Measurements from ENCODE around the gene PLEKHO2. TPM values are rescaled to one million over a fixed set of nuclear protein-coding genes. Genes with fewer than 3 reads are reported as not detected.

The PLEKHO2 gene
- total RNA-seq, 4 donors from 2014 or later = 41.5 to 103 (median 51.2) TPM

DNA sequence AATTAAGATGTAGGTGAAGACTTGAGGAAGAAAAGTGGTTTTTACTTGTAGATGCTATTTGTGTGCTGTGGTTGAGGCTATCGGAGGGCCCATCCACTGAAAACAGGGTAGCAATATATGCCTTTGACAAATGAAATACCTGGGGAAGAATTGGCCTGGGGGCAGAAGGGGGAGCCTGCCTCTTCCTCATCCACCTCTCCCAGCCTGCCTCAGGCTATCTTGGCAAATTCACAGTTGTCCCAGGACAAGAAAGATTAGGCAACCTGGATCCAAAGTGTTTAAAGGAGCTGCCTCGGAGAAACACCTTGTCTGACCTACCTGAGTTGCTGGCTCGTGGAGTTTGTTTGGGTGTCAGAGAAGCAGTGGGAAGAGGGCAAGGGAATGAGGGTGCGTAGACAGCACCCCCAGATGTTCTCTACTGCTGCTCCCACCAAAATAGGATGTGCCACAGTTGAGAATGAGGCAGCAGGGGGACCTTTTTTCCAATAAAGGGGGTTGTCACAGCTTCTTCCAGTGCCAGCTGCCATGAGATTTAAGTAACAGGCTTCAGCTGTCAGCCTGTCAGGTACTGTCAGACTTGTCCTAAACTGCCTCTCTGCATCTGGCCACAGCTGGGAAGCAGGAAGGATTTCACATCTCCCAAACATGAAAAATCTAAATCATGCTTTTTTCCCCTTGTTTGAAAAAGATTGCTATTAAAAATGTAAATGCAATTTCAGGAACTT, 9.2 kb downstream of the PLEKHO2 start:
- H3K27me3 ChIP-seq = no peaks in the 10 kb centered on the region
- H3K36me3 ChIP-seq = peaks cover 36 to 78% (median 59%) of the 10 kb centered on the region in 4 donors
- peak overlapping the region; percentile 79 to 98 (median 92) for H3K27ac ChIP-seq (replicated peaks in 1 of 4)
- H3K9me3 ChIP-seq = no peaks in the 10 kb centered on the region
- no peak for DNase-seq (ENCODE audit: extremely low spot score)
- intact Hi-C loops (cut with DNase I) = no loop called here
- TF ChIP-seq EP300 (IDR thresholded peaks at IDR 0.05) (no peak), POLR2A (IDR thresholded peaks at IDR 0.05; ENCODE audit: low read depth) (no peak), POLR2AphosphoS5 (IDR thresholded peaks at IDR 0.05) (no peak)
- TF ChIP-seq, protein P1, sequence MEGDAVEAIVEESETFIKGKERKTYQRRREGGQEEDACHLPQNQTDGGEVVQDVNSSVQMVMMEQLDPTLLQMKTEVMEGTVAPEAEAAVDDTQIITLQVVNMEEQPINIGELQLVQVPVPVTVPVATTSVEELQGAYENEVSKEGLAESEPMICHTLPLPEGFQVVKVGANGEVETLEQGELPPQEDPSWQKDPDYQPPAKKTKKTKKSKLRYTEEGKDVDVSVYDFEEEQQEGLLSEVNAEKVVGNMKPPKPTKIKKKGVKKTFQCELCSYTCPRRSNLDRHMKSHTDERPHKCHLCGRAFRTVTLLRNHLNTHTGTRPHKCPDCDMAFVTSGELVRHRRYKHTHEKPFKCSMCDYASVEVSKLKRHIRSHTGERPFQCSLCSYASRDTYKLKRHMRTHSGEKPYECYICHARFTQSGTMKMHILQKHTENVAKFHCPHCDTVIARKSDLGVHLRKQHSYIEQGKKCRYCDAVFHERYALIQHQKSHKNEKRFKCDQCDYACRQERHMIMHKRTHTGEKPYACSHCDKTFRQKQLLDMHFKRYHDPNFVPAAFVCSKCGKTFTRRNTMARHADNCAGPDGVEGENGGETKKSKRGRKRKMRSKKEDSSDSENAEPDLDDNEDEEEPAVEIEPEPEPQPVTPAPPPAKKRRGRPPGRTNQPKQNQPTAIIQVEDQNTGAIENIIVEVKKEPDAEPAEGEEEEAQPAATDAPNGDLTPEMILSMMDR (IDR thresholded peaks at IDR 0.05) = no peak
- H3K4me3 ChIP-seq = peak overlapping the region in 3 of 4 donors; percentile 7 to 25 (median 16)
- WGBS = 73% methylated on average over 4 of the region's 4 CpGs
- H3K4me1 ChIP-seq = peaks cover 74 to 100% (median 100%) of the 10 kb centered on the region in 4 donors

DNA sequence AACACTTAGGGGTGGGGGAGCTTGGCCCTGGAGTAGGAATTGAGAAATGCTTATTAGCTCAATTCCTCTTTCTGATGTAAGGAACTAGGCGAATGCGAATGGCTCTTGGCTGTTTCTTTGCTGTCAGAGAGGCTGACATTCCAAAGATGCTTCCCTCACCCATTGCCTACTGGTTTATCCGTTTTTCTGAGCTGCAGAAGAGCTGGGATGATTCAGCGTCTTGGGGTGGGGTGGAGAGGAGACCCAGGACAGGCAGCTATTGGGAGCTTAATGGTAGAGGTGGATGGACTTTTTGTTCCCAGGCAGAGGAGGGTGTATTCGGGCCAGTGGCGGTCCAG, 9.8 kb downstream of the PLEKHO2 start:
- Histone ChIP-seq H3K36me3 (peaks cover 36 to 78% (median 59%) of the 10 kb centered on the region in 4 donors), H3K9me3 (no peaks in the 10 kb centered on the region), H3K4me3 (peak overlapping the region; percentile 5 to 44 (median 12)), H3K27me3 (no peaks in the 10 kb centered on the region), H3K4me1 (peaks cover 74 to 100% (median 100%) of the 10 kb centered on the region in 4 donors), H3K27ac (replicated peaks in 1 of 4) (peak overlapping the region; percentile 79 to 98 (median 92))
- no peak for TF ChIP-seq EP300 (IDR thresholded peaks at IDR 0.05)
- no peak for TF ChIP-seq POLR2A (IDR thresholded peaks at IDR 0.05; ENCODE audit: low read depth)
- TF ChIP-seq, protein P1 (IDR thresholded peaks at IDR 0.05) = no peak
- TF ChIP-seq POLR2AphosphoS5 (IDR thresholded peaks at IDR 0.05) = peak; percentile 67 to 86
- no peak for DNase-seq (ENCODE audit: extremely low spot score)
- intact Hi-C loops (cut with DNase I) = no loop called here
- WGBS = 28% methylated on average over 6 of the region's 6 CpGs

GRCh38 chr15:64854041-64854440, 12.3 kb downstream of the PLEKHO2 start:
- TF ChIP-seq POLR2AphosphoS5 (IDR thresholded peaks at IDR 0.05) = peak in 1 of 2 donors; percentile 21
- TF ChIP-seq, protein P1 (IDR thresholded peaks at IDR 0.05) = no peak
- DNase-seq (ENCODE audit: extremely low spot score) = no peak
- intact Hi-C loops (cut with DNase I) = no loop called here
- H3K27me3 ChIP-seq = no peaks in the 10 kb centered on the region
- H3K36me3 ChIP-seq = peaks cover 26 to 67% (median 51%) of the 10 kb centered on the region in 4 donors
- peaks cover 85 to 100% (median 100%) of the 10 kb centered on the region in 4 donors for H3K4me1 ChIP-seq
- 52% methylated on average over 4 of the region's 4 CpGs for WGBS
- H3K9me3 ChIP-seq = no peaks in the 10 kb centered on the region
- no peak overlapping the region for H3K4me3 ChIP-seq
- peak overlapping the region; percentile 79 to 98 (median 92) for H3K27ac ChIP-seq (replicated peaks in 1 of 4)

- 53% methylated on average over 3 of the region's 3 CpGs for WGBS
- intact Hi-C loops (cut with DNase I) = no loop called here
- no peak overlapping the region for H3K4me3 ChIP-seq
- H3K4me1 ChIP-seq = peaks cover 89 to 100% (median 100%) of the 10 kb centered on the region in 4 donors
- no peak for DNase-seq (ENCODE audit: extremely low spot score)
- peak overlapping the region; percentile 79 to 98 (median 92) for H3K27ac ChIP-seq (replicated peaks in 1 of 4)
- TF ChIP-seq, protein P1 (IDR thresholded peaks at IDR 0.05) = no peak
- TF ChIP-seq POLR2AphosphoS5 (IDR thresholded peaks at IDR 0.05) (no peak), POLR2A (IDR thresholded peaks at IDR 0.05; ENCODE audit: low read depth) (no peak), EP300 (IDR thresholded peaks at IDR 0.05) (no peak)
- no peaks in the 10 kb centered on the region for H3K9me3 ChIP-seq
- no peaks in the 10 kb centered on the region for H3K27me3 ChIP-seq
- peaks cover 21 to 67% (median 48%) of the 10 kb centered on the region in 4 donors for H3K36me3 ChIP-seq
Measured at GRCh38 chr15:64854526-64854925, 12.8 kb downstream of the PLEKHO2 start.

All from esophagus muscularis mucosa (tissue), 4 donors.